ENCODE measurements around the gene THBS3.

DNA sequence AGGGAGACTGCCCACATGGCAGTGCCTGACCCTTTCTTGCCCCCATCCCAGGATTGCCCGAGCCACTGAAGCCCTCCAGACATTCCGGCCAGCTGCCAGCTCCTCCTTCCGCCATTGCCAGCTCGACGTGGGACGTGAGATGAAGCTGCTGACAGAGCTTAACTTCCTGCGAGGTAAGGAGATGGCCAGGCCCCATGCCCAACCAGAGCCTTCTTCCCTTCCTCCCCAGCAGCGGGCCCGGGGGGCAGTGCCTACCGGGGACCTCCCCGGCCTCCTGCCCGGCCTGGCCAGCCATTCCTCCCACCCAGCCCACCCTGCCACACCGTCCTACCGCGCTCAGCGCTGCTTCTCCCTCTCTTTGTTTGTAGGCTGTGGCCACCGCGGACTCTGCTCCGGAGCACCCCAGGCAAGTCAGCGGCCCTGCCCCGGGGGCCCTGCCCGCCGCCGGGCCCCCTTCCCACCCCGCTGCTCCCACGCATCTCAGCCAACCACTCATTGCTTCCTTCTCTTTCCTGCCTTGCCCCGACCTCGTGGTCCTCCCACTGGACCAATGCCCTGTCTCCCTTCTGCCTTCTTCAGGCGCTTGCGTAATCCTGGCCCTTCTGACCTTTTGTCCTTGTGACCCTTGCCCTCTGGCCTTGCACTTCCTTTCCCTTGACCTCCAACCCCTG is 29.1 kb downstream of the THBS3 start:
- TF ChIP-seq PLRG1 (conservative IDR thresholded peaks at IDR 0.05) (no peak), PHF8 (CRISPR knock-in tag; IDR thresholded peaks at IDR 0.05) (peak; percentile 53; the same call in 1 of the 2 replicates), ASH2L (IDR thresholded peaks at IDR 0.05; ENCODE audit: insufficient read length, low read depth, low read length) (no peak), MEF2D (CRISPR knock-in tag; IDR thresholded peaks at IDR 0.05) (no peak), CTCF (CRISPR knock-in tag; IDR thresholded peaks at IDR 0.05) (0 out of 2 replicates have a peak, but pooled peaks have one; percentile 14), ZNF530 (CRISPR knock-in tag; IDR thresholded peaks at IDR 0.05; ENCODE audit: low read depth) (no peak), SCMH1 (CRISPR knock-in tag; IDR thresholded peaks at IDR 0.05; ENCODE audit: borderline replicate concordance) (no peak), ZNF335 (CRISPR knock-in tag; IDR thresholded peaks at IDR 0.05) (no peak), SIX4 (CRISPR knock-in tag; IDR thresholded peaks at IDR 0.05) (no peak)
